ENCODE measurements around the gene ORC2.

GRCh38 chr2:200968735-200969134 lies 5.3 kb upstream of the ORC2 start:
- TF ChIP-seq, protein P1, sequence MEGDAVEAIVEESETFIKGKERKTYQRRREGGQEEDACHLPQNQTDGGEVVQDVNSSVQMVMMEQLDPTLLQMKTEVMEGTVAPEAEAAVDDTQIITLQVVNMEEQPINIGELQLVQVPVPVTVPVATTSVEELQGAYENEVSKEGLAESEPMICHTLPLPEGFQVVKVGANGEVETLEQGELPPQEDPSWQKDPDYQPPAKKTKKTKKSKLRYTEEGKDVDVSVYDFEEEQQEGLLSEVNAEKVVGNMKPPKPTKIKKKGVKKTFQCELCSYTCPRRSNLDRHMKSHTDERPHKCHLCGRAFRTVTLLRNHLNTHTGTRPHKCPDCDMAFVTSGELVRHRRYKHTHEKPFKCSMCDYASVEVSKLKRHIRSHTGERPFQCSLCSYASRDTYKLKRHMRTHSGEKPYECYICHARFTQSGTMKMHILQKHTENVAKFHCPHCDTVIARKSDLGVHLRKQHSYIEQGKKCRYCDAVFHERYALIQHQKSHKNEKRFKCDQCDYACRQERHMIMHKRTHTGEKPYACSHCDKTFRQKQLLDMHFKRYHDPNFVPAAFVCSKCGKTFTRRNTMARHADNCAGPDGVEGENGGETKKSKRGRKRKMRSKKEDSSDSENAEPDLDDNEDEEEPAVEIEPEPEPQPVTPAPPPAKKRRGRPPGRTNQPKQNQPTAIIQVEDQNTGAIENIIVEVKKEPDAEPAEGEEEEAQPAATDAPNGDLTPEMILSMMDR (conservative IDR thresholded peaks at IDR 0.05; ENCODE audit: low read depth, low read length) = no peak
- no peak for TF ChIP-seq EZH2 (IDR thresholded peaks at IDR 0.05; ENCODE audit: low read length, unreplicated experiment)
